Right lobe of liver (tissue), 6 donors: ENCODE data around the gene XCR1. TPM values are rescaled to one million over a fixed set of nuclear protein-coding genes. Genes with fewer than 3 reads are reported as not detected.

Source experiments
- ATAC-seq, 4 donors: fragments of 200-7000 bp; cut with Tn5 transposase; one replicate each; pipeline ENCODE4 v1.9.1; 2020; ENCODE audit warnings: mild to moderate bottlenecking in 4 of 4, moderate library complexity in 4 of 4
- DNase-seq, 3 donors: peaks; one replicate each; pipeline ENCODE4 v3.0.0-alpha.2; 2020
- H3K27ac ChIP-seq, 3 donors: fragments of 200-600 bp; one replicate each; pipeline ENCODE4 v1.8.0; 2022
- H3K27me3 ChIP-seq, 2 donors: fragments of 200-600 bp; one replicate each; pipeline ENCODE4 v1.8.0; 2022
- H3K36me3 ChIP-seq, 4 donors: fragments of 200-600 bp; sonication (generic) in 1 of 4; one replicate each; pipeline versions ENCODE4 v1.5.1 to v1.8.0; 2017 to 2022; ENCODE audit warnings: control low read depth in 1 of 4
- H3K4me1 ChIP-seq, 4 donors: fragments of 200-600 bp; sonication (generic) in 1 of 4; one replicate each; pipeline versions ENCODE4 v1.5.1 to v1.8.0; 2017 to 2022; ENCODE audit warnings: control low read depth in 1 of 4
- H3K4me3 ChIP-seq, 3 donors: fragments of 200-600 bp; one replicate each; pipeline ENCODE4 v1.8.0; 2022
- H3K9me3 ChIP-seq, 4 donors: fragments of 200-600 bp; sonication (generic) in 1 of 4; one replicate each; pipeline versions ENCODE4 v1.5.1 to v1.8.0; 2017 to 2022; ENCODE audit warnings: control low read depth in 1 of 4
- CTCF ChIP-seq, 4 donors: fragments of 200-600 bp in 3 of 4; fragments of 450-650 bp in 1 of 4; IDR thresholded peaks; one replicate each; pipeline versions ENCODE4 v1.5.1 to v1.8.0; 2016 to 2022; ENCODE audit warnings: antibody characterized with exemption in 4 of 4, mild to moderate bottlenecking in 2 of 4
- POLR2A ChIP-seq: fragments of 450-650 bp; IDR thresholded peaks from one replicate; pipeline ENCODE4 v1.6.1; 2017; ENCODE audit warnings: antibody characterized with exemption, mild to moderate bottlenecking
- WGBS: methylation state at CpG from one replicate; pipeline ENCODE4 v1.1.6; 2018; ENCODE audit warnings: low coverage, low lambda C conversion rate; ENCODE audit not compliant: insufficient coverage; ENCODE audit errors: missing lambda C conversion rate; 5-methylcytosine and 5-hydroxymethylcytosine counted together
- intact Hi-C, 2 donors: fragments of 100-400 bp; cut with DNase I; formaldehyde crosslinking; loops; one replicate each; pipeline versions ENCODE4 v1.11.2 to v1.14.1; 2022
- total RNA-seq, 6 experiments: library from RNA; depleted of rRNA in 2 of 6; stranded (reverse); fragments of >200 nt in 2 of 6; fragmentation: NEBNext Ultra II Directional in 3 of 6; extraction: Animal tissue kit (Norgen Biotek cat#: 25700) in 3 of 6; gene quantifications; one replicate each; pipeline versions ENCODE4 v1.1.0 to v1.2.4, GENCODE V29; 2016 to 2023
- donor health status: DM: no; HTN: yes; CAD: no.
- donor health status: DM: no; HTN: no; CAD: no.
- donor health status: DM: no; HTN: no; CAD: no.
- donor health status: DM: no; HTN: yes; CAD: no.
- donor health status: DM: no; HTN: yes; CAD: no.

XCR1 gene
- total RNA-seq, 6 experiments from 2014 or later = 0.02 to 0.06 (median 0.04) TPM; not detected in 3

GRCh38 chr3:46012246-46012645 is 15.0 kb downstream of the XCR1 start:
- no peaks in the 10 kb centered on the region for H3K27me3 ChIP-seq
- no peak for ATAC-seq
- H3K9me3 ChIP-seq = no peaks in the 10 kb centered on the region
- intact Hi-C loops = no loop called here
- H3K27ac ChIP-seq = no peak overlapping the region
- WGBS = 81% methylated on average over 4 of the region's 4 CpGs
- H3K4me1 ChIP-seq = peaks cover 0 to under 1% (median 0%) of the 10 kb centered on the region in 4 donors
- no peak for DNase-seq
- no peak for TF ChIP-seq CTCF (IDR thresholded peaks at IDR 0.05)
- no peak for TF ChIP-seq POLR2A
- no peak overlapping the region for H3K4me3 ChIP-seq
- no peaks in the 10 kb centered on the region for H3K36me3 ChIP-seq

GRCh38 chr3:46010519-46011113 is 16.7 kb downstream of the XCR1 start:
- Histone ChIP-seq H3K9me3 (no peaks in the 10 kb centered on the region), H3K27ac (no peak overlapping the region), H3K4me1 (peaks cover 0 to 12% (median 0%) of the 10 kb centered on the region in 4 donors), H3K27me3 (no peaks in the 10 kb centered on the region), H3K4me3 (no peak overlapping the region), H3K36me3 (no peaks in the 10 kb centered on the region)
- DNase-seq (no peak), ATAC-seq (no peak)
- TF ChIP-seq CTCF (IDR thresholded peaks at IDR 0.05) (no peak), POLR2A (no peak)
- intact Hi-C loops = no loop called here
- 86% methylated on average over 2 of the region's 2 CpGs for WGBS

DNA sequence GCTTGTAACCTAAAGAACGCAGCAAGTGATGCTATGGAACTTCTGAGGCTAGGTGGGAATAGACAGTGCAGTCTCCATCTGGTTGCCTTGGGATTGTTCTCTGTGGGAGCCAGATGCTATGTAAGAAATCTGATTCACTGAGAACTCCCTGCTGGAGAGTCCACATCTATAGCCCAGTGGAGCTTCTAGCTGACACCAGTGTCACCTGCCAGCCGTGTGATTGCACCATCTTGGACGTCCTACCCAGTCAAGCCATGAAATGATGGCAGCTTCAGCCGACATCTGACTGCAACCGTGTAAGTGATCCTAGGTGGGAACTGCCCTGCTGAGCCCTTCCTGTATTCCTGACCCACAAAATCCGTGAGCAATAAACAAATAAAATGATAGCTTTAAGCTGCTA is 19.2 kb downstream of the XCR1 start:
- intact Hi-C loops = no loop called here
- Histone ChIP-seq H3K9me3 (no peaks in the 10 kb centered on the region), H3K36me3 (no peaks in the 10 kb centered on the region), H3K27me3 (no peaks in the 10 kb centered on the region), H3K4me1 (peaks cover 0 to 12% (median 0%) of the 10 kb centered on the region in 4 donors), H3K4me3 (no peak overlapping the region), H3K27ac (no peak overlapping the region)
- TF ChIP-seq CTCF (IDR thresholded peaks at IDR 0.05) (no peak), POLR2A (no peak)
- 75% methylated on average over 5 of the region's 6 CpGs for WGBS
- DNase-seq (no peak), ATAC-seq (no peak)

- ATAC-seq (no peak), DNase-seq (no peak)
- no peak overlapping the region for H3K4me3 ChIP-seq
- no peaks in the 10 kb centered on the region for H3K27me3 ChIP-seq
- no peaks in the 10 kb centered on the region for H3K9me3 ChIP-seq
- intact Hi-C loops = no loop called here
- TF ChIP-seq CTCF (IDR thresholded peaks at IDR 0.05) (no peak), POLR2A (no peak)
- peaks cover 0 to 12% (median 0%) of the 10 kb centered on the region in 4 donors for H3K4me1 ChIP-seq
- H3K27ac ChIP-seq = peak overlapping the region in 1 of 3 donors; percentile 14
- H3K36me3 ChIP-seq = no peaks in the 10 kb centered on the region
Measured at GRCh38 chr3:46007280-46007679, 20.0 kb downstream of the XCR1 start.
